GM12878 (cell line): Measurements from ENCODE around the gene PLK1.

Experiments
- BCLAF1 ChIP-seq: fragments of 450-650 bp; IDR thresholded peaks from 2 replicates; pipeline ENCODE4 v1.6.1; 2017; ENCODE audit warnings: antibody characterized with exemption, mild to moderate bottlenecking, moderate library complexity
- CBX3 ChIP-seq: fragments of 200-600 bp; sonication (generic); IDR thresholded peaks from 2 replicates; pipeline ENCODE4 v1.6.1; 2016; ENCODE audit warnings: low read depth, borderline replicate concordance
- CTCF ChIP-seq, 3 experiments: IDR thresholded peaks in 2 of 3; conservative IDR thresholded peaks in 1 of 3; 2 replicates each; pipeline ENCODE4 v1.5.1; 2011; ENCODE audit warnings: low read depth in 3 of 3, low read length in 3 of 3, mild to moderate bottlenecking in 3 of 3, control low read depth in 2 of 3, moderate library complexity in 2 of 3, inconsistent platforms in 1 of 3, mixed read lengths in 1 of 3; ENCODE audit not compliant: control insufficient read depth in 2 of 3, insufficient read depth in 1 of 3; ENCODE audit errors: extremely low read depth in 1 of 3
- EP300 ChIP-seq, 2 experiments: fragments of 150-350 bp in 1 of 2; IDR thresholded peaks; 2 replicates each; pipeline ENCODE4 v1.6.1; 2011 to 2012; ENCODE audit warnings: low read depth in 2 of 2, low read length in 2 of 2, borderline replicate concordance in 1 of 2, improper control_type of control experiment in 1 of 2, inconsistent platforms in 1 of 2; ENCODE audit not compliant: control insufficient read depth in 1 of 2
- SP1 ChIP-seq: IDR thresholded peaks from one replicate; pipeline ENCODE4 v1.6.1; 2011; ENCODE audit warnings: low read depth, low read length
- YY1 ChIP-seq: IDR thresholded peaks from 2 replicates; pipeline ENCODE4 v1.6.1; 2011; ENCODE audit warnings: low read depth, mild to moderate bottlenecking, low read length

- no peak for TF ChIP-seq CTCF (IDR thresholded peaks at IDR 0.05 in 2 of 3, conservative IDR thresholded peaks at IDR 0.05 in 1 of 3; ENCODE audit: control insufficient read depth in 2 of 3, extremely low read depth in 1 of 3, insufficient read depth in 1 of 3, low read depth in 3 of 3, low read length in 3 of 3)
- no peak for TF ChIP-seq YY1
- TF ChIP-seq EP300 (IDR thresholded peaks at IDR 0.05; ENCODE audit: borderline replicate concordance in 1 of 2, control insufficient read depth in 1 of 2, low read depth in 2 of 2, low read length in 2 of 2), result no peak
- TF ChIP-seq CBX3, result no peak
- no peak for TF ChIP-seq BCLAF1
- no peak for TF ChIP-seq SP1
Measured at GRCh38 chr16:23667355-23667659, 11.4 kb upstream of the PLK1 start.
